Measurements from ENCODE around the gene SPOCK2.

GRCh38 chr10:72088889-72089575 is 681 bp upstream of the SPOCK2 start:
- TF ChIP-seq CTCF (IDR thresholded peaks at IDR 0.05; ENCODE audit: poor library complexity, severe bottlenecking) (no peak), REST (IDR thresholded peaks at IDR 0.05; ENCODE audit: borderline replicate concordance) (no peak), EZH2 (IDR thresholded peaks at IDR 0.05; ENCODE audit: borderline replicate concordance, insufficient read depth, low read length, poor library complexity, severe bottlenecking) (no peak), POLR2AphosphoS5 (IDR thresholded peaks at IDR 0.05) (peak; percentile 32), EP300 (conservative IDR thresholded peaks at IDR 0.05; ENCODE audit: poor library complexity, severe bottlenecking) (no peak), RAD21 (conservative IDR thresholded peaks at IDR 0.05) (no peak), SMC3 (conservative IDR thresholded peaks at IDR 0.05; ENCODE audit: poor library complexity) (no peak), TAF1 (IDR thresholded peaks at IDR 0.05; ENCODE audit: low read depth) (no peak)
